Suppressor macrophage treated with lipopolysaccharide for 1 hour (primary cell): Measurements from ENCODE around the gene DNAJC12.
"Not testable (repeated sequence)": the region's sequence is repeated elsewhere in the genome, so short reads cannot be mapped to it uniquely, and the experiment has no call there.

Experiments used
- DNase-seq, 3 donors: peaks; one replicate each; pipeline ENCODE4 v3.0.0-alpha.2; 2020 to 2022

Gene DNAJC12

GRCh38 chr10:67790534-67791408 lies 47.2 kb downstream of the DNAJC12 start:
- DNase-seq = peak; percentile 10 to 61 (median 42)

DNA sequence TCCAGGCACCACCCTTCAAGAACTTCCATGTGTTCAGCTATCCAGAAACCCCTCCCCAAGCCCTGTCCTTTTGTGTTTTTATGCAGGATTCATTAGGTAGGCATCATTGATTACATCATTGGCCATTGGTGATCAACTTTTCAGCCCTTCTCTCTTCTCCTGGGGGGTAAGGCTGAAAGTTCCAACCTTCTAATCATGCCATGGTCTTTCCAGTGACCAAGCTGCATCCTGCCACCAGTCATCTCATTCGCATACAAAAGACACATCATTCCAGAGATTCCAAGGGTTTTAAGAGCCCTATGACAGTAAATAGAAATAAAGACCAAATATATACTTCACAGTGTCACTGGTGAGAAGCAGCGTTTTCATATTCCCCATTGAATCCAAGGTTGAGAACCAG lies 48.2 kb downstream of the DNAJC12 start:
- no peak for DNase-seq

GRCh38 chr10:67788028-67788886 lies 49.7 kb downstream of the DNAJC12 start:
- DNase-seq = peak; percentile 75 to 88 (median 81)

DNA sequence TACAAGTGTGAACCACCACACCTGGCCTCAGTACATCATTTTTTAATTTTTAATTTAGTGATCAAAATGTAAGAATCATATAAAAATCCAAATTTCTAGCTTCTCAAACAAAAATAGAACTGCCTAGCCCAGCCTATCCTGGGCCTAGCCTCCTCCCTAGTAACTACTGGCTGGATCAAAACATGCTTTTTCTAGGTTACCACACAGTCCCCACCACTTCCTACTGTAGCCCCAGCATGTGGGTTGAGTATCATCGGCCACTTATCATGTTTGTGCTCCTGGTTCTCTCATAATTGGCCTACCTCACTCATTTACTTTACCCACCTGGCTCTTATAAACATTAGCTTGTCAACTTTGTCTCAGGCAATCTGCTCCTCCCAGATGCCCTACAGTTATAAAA lies 52.9 kb downstream of the DNAJC12 start:
- DNase-seq = no peak

GRCh38 chr10:67784474-67784873 lies 53.5 kb downstream of the DNAJC12 start:
- DNase-seq = peak; percentile 27 to 64 (median 56)

DNA sequence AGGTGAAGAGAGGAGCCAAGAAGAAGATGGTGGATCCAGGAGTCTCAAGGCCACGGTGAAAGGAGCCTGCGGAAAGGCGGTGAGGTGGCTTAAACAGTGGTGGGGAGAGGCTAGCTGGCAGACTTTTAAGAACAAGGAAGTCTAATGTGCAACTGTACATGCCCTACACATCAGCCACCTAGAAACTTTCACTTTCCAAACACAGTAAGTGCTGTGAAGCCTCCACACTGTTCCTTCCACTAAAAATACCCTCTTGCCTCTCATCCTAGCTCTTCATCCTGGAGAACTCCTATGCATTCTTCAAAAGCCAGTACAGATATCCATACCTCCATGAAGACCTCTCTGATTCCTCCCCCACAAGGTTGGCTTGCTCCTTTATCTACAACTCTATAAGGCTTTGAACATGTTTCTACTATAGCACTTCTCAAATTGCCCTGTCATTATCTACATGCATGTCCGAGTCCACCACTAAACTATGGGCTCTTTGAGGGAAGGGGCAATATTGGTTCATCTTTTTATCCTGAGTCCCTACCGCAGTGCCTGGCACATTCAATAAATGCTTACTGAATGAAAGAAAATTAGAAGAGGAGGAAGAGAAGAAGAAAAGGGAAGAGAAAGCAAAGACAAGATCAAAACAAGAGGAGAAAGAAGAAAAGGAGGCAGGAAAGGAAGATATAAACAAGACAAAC lies 54.2 kb downstream of the DNAJC12 start:
- peak; percentile 40 to 59 (median 52) for DNase-seq

DNA sequence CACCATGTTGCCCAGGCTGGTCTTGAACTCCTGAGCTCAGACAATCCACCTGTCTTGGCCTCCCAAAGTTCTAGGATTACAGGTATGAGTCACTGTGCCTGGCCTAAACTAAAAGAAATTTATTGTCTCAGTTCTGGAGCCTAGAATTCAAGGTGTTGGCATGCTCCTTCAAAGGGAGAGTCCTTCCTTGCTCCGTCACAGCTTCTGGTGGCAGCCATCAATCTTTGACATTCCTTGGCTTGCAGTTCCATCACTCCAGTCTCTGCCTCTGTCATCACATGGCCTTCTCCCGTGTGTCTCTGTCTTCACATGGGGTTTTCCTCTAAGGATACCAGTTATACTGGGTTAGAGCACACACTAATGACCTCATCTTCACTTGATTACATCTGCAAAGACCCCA lies 55.5 kb downstream of the DNAJC12 start:
- DNase-seq = peak in 1 of 3 donors; percentile 15

DNA sequence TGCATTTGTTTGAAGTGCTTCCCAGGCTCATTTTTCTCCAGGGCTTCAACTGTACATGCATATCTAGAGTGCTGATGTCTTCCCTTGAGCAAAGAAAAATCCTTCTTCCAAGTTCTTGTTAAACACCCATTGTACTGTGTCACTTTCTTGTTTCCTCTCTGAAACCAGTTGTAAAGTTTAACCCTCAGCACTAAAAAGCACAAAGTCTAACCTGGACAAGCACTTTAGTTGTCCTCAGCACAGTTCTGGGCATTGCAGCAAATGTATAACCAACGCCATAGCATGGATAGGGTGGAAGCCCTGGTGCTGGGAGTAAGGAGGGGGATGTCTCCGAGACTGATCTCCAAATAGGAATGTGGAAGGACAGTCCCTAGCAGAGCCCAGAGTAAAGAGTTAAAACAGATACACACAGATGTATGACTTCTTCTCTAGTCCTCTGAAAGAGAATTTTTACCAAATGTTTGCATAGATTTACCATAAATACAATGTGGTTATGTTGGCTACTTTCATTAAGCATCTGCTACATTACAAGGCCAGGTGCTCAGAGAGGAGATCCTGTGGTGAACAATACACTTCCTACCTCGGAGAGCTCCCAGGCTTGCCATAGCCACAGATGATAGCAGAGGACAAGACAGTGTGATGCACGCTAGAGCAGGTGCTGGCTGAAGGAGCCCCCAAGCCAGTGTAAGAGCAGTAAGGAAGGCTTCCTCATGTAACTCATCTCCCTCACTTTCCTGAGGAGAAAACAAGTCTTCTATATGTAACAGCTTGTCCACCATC lies 57.0 kb downstream of the DNAJC12 start:
- DNase-seq = no peak

GRCh38 chr10:67780204-67780621 lies 57.8 kb downstream of the DNAJC12 start:
- not testable (repeated sequence) for DNase-seq

GRCh38 chr10:67779465-67780203 lies 58.4 kb downstream of the DNAJC12 start:
- DNase-seq = peak; percentile 86 to 92 (median 86)

- no peak for DNase-seq
Observed at GRCh38 chr10:67776371-67776770, 61.6 kb downstream of the DNAJC12 start.

DNA sequence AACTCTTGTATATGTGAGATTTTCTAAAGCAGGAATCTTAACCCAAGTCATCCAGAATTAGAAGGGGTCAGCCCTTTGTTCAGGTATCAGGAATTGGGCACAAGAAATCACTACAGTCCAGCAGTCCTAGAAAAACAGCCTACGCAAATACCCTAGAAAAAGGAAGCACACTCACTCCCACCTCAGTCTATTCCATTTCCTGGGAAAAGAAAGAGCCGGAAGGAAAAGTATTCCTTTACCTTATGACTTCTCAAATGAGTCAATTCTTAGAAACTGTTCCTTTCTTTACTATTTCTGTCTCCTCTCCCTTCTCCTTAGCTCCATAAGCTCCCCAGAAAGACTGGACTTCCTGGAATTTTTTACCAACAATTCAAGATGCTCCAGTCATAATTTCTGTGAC lies 62.7 kb downstream of the DNAJC12 start:
- DNase-seq = no peak

- peak; percentile 69 to 91 (median 85) for DNase-seq
Observed at GRCh38 chr10:67772894-67773511, 65.0 kb downstream of the DNAJC12 start.

GRCh38 chr10:67772151-67772550 lies 65.8 kb downstream of the DNAJC12 start:
- DNase-seq = no peak

DNA sequence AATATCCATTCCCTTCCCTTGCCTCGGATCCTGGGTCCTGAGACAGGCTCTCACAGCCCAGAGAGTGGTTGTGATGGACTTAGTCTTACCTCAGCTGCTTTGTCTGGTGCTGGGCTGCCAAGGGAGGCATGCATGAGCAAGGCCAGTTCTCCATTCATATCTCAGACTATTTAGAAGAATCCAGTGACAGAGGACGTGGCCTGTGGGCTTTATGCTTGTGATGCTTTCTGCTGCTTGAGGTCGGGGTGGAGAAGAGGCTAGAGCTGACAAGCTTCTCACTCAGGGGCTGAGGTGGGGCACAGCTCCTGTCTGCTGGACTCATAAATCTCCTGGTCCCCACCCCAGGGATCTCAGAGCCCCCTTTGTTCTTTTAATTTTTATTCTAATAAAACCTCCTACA lies 66.8 kb downstream of the DNAJC12 start:
- no peak for DNase-seq

DNA sequence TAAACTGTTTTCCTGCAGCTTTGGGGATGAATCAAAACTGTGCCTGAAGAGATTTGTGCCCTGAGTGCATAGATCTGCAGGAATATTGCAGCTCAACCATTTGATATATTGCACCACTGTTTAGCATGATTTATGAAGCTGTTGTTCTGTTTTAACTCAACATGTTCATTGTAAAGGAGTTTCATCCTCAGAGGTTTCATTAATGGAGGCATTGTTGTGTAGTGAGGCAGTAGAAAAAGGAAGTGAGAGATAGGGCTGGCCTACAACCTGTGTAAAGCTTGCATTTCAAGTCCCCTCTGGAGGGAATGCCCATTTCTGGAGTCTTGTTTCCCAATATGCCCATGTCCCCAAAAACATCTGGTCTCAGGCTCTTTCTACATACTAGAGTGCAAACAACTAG lies 67.5 kb downstream of the DNAJC12 start:
- DNase-seq = no peak

- peak in 1 of 3 donors; percentile 4 for DNase-seq
Observed at GRCh38 chr10:67767244-67767643, 70.7 kb downstream of the DNAJC12 start.

- peak; percentile 91 to 94 (median 94) for DNase-seq
Observed at GRCh38 chr10:67764012-67764822, 73.8 kb downstream of the DNAJC12 start.

- peak; percentile 53 to 69 (median 67) for DNase-seq
Observed at GRCh38 chr10:67763499-67764011, 74.4 kb downstream of the DNAJC12 start.

DNA sequence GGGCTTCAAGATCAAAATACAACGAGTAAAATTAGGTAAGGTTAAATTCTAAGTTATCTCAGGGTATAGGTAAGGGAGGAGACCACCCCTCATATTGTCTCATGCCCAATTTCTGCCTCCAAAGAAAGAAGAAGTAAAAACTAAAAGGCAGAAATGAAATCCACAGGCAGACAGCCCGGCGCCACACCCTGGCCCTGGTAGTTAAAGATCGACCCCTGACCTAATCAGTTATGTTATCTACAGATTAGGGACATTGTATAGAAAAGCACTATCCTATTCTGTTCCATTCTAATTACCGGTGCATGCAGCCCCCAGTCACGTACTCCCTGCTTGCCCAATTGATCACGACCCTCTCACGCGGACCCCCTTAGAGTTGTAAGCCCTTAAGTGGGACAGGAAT lies 75.4 kb downstream of the DNAJC12 start:
- DNase-seq = not testable (repeated sequence)
